SU-DHL-6 (cell line): ENCODE data around the gene GPD1.

ENCODE experiments used
- CTCF ChIP-seq: fragments of 200-600 bp; sonication (generic); IDR thresholded peaks from one replicate; pipeline ENCODE4 v1.5.1; 2017; ENCODE audit warnings: antibody characterized with exemption, mild to moderate bottlenecking, low read length, moderate library complexity; ENCODE audit not compliant: insufficient read depth, poor library complexity, severe bottlenecking
- EZH2phosphoT487 ChIP-seq: fragments of 200-600 bp; sonication (generic), shearing (Covaris generic); conservative IDR thresholded peaks from 2 replicates; pipeline ENCODE4 v1.6.1; 2018; ENCODE audit warnings: mild to moderate bottlenecking, antibody characterized with exemption, low read length, moderate library complexity, mixed read lengths

- no peak for TF ChIP-seq CTCF
- TF ChIP-seq EZH2phosphoT487 = no peak
Measured at GRCh38 chr12:50087151-50087550, 16.7 kb upstream of the GPD1 start.
